EH (cell line): ENCODE data around the gene THBS2.

ENCODE experiments used
- DNase-seq: peaks from one replicate; pipeline ENCODE4 v3.0.0-alpha.2; 2015; ENCODE audit warnings: low read depth

The THBS2 gene

GRCh38 chr6:169231790-169232506 lies 21.7 kb downstream of the THBS2 start:
- no peak for DNase-seq

- no peak for DNase-seq
Measured at GRCh38 chr6:169230946-169231789, 22.5 kb downstream of the THBS2 start.

GRCh38 chr6:169230322-169230665 lies 23.4 kb downstream of the THBS2 start:
- no peak for DNase-seq

DNA sequence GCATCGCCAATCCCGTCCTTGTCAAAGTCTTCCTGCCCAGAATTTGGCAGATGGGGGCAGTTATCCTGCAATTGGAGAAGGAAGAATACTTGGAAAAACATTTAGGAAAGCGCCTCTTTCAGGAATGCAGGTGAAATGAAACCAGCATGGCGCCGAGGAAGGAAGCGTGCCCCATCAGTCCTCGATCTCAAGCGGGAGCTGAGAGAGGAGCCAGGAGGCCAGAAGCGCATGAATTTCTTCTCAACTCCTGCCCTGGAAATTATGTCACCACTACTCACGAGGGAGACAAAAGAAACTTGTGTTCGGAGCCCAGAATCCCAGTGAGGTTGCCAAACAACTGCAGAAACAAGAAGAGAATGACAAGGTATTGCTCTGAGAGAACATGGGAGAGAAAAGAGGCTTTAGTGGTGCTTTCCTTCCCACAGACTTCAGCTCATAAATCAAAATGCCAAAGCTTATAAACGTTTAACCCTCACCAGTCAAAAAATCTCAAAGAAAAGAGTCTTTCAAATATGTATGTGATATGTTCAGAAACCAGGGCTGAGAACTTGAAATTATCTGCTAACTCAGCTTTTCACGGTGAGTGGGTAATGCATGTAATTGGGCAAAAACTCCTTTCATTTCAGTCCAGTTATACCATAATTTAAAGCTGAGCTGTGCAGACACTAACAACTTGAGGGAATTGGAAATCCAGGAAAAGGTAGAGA lies 23.9 kb downstream of the THBS2 start:
- DNase-seq, result no peak

GRCh38 chr6:169227116-169227515 lies 26.5 kb downstream of the THBS2 start:
- no peak for DNase-seq

GRCh38 chr6:169225887-169226286 lies 27.8 kb downstream of the THBS2 start:
- no peak for DNase-seq

DNA sequence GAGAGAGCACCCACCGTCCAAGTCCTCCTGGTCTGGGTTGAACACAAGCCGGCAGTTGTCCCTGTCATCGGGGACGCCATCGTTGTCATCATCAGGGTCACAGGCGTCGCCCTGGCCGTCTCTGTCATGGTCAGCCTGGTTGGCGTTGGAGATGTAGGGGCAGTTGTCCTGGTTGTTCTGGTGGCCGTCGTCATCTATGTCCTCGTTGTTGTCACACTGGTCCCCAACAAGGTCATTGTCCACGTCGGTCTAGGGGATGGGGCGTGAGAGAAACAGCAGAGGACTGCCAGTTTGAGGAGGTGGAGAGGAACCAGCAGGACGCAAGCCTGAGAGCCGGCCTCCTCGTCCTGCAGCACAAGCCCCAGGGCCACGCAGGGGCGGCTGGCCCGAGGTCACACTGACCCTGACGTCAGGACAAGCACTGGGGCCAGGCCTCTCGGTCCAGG lies 28.5 kb downstream of the THBS2 start:
- DNase-seq, result no peak

GRCh38 chr6:169224716-169225115 lies 28.9 kb downstream of the THBS2 start:
- no peak for DNase-seq

DNA sequence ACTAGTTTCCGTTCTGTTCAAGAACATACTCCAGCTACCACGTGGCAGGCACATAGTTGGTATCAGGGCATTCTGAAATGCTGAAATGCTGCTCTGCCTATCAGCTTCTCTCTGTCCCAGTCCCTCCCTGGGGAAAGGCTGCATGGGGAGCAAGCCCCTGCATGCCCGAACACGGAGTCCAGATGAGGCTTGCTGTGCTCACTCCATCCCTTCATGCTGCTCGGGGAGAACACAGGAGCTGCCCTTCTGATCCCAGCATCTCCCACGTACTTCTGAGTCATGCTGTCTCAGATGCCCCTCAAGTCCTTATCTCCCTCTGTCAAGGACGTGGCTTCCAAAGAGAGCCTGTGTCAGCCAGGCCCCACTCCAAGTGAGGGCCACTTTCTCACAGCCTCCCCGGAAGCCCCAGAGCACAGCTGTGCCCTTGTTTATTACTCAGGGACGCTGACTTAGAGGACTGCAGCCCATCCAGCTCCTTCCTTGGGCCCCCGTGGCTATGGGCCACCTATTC lies 29.4 kb downstream of the THBS2 start:
- DNase-seq, result peak; percentile 59

GRCh38 chr6:169223006-169223405 lies 30.6 kb downstream of the THBS2 start:
- no peak for DNase-seq

DNA sequence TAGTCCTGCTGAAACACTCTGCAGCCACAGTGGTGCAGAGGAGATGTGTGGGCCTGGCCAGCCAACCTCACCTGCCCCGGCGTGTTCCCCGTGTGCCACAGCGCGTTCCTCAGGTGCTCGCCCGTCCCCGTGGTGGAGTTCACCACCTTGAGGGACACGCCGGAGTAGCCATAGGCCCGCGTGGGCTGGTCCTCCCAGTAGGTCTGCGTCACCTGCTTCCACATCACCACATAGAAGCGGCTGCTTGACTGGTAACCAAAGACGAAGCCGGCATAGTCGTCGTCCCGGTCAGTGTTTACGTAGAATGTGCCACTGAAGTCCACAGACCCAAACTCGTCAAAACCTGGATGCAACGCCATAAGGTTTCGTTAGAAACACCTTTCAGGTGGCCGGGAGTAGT lies 31.5 kb downstream of the THBS2 start:
- no peak for DNase-seq

DNA sequence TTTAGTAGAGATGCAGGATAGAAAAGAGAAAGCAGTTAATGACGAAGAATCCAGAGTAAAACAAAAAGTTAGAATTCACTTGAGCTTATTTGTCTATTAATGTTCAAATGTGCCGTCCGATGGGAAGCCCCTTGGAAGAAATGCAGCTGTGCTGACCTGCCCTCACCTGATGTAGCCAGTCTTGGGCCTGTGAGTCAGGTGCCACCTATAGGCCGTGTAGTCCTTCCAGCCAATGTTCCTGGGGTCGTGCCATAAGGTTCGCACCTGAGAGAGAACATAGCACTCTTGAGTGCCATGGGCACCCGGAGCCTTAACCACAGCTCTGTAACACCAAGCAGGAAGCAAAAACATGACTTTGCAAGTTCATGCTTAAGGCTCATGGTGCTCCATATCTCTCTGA lies 32.4 kb downstream of the THBS2 start:
- no peak for DNase-seq

DNA sequence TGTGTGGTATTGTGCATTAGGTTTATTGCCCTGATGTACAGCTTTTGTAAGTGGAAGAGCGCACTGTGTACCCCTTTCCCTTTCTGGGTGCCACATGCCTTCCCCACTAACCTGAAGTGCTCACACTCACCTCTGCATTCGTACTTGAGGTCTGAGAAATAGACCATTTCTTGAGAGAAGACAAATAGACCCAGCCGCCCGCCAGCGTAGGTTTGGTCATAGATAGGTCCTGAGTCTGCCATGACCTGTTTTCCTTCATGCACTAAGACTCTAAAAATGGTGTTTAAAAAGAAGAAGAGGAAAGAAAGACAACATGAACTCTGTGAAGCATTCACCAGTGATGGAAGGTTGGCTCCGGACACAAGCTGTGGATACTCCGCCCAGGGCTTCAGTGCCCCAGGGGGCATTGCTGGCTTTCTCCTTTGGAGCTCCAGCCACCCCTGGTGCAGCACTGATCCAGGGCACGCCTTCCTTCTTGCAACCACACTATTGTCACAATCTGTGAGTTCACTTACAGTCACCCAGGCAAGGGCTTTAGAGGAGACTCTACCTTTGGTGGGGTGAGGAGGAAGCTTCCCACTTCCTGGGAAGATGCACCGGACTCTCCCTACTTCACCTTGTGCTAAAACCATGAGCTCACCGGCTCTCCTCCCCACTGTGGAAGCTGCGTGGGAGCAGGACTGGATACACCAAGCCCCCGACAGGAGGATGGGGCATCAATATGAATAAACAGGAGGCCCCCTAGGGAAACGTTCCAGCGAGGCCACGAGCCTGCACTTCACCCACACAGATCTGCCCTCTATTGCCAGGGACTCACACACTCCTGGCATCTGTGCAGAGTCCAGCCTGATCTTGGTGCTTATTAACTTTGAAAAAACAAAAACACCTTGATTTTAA lies 33.3 kb downstream of the THBS2 start:
- no peak for DNase-seq

DNA sequence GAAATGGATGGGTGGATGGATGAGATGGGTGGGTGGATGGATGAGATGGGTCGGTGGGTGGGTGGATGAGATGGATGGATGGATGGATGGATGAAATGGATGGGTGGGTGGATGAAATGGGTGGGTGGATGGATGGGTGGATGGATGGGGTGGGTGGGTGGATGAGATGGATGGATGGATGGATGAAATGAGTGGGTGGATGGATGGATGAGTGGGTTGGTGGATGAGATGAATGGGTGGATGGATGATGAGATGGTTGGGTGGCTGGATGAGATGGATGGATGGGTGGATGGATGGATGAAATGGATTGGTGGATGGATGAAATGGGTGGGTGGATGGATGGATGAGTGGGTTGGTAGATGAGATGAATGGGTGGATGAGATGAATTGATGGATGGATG lies 35.7 kb downstream of the THBS2 start:
- no peak for DNase-seq

DNA sequence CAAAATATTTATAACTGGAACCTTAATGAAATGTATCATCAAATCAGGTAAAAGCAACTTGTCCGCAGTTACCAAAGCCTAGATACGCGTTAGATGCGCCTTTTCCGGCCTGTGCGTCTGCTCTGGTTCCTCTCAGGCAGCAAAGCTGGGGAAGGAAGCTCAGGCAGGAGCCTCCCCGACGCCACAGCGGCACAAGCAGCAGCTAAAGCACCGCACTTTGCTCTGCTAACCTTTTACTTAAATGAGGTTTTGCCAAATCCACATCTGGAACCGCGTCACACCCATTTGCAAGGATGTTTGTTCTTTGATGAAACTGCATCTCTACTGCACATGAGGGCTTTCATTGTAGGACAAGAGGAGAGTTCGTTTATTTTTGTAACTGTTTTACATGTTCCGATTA lies 36.8 kb downstream of the THBS2 start:
- DNase-seq, result no peak

GRCh38 chr6:169215201-169215681 lies 38.4 kb downstream of the THBS2 start:
- DNase-seq, result peak; percentile 48

DNA sequence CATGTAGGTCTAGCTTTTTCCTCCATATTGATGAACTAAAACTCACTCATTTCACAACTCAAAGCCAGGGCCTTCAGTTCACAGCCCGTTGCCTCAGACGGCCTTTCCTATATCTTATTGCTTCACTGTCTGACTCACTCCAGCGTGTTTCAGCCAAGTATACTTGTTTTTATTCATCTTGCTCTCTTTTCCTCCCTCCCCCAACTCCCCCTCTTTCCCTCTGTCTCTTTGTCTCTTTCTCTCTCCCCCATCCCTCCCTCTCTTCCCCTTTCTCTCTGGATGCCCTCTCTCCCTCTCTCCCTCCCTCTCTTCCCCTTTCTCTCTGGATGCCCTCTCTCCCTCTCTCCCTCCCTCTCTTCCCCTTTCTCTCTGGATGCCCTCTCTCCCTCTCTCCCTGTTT lies 38.9 kb downstream of the THBS2 start:
- DNase-seq, result peak; percentile 95

DNA sequence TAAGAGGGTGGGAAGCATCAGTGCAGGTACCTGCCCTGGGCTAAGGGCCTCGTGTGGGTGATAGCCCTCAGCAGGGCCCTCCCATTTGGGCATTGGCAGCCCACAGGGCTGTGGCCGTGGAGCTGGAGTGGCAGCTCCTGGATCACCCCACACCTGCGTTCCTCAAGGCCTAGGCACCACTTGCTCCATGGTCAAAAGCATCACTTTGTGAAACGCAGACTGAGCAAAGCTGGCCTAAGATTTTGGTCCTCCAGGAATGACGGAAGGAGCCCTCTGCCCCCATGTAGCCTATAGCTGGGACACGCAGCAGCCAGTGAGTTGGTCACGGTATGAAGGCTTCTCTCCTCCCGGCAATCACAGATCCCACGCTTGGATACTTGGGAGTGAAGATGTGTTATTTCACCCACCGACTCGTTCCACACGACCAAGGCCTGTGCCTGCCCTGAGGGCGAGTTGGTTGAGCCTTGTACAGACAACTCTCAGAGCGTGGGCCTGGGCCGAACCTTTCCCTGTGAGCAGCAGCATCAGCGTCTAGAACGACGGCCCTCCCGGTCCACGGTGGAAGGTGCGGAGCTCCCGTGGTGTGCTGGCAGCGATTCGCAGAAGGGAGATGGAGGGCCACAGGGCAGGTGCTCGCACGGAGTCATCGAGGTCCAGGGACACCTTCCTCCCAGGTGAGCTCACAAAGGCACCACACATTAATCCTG lies 39.7 kb downstream of the THBS2 start:
- DNase-seq, result peak; percentile 42

GRCh38 chr6:169212897-169213813 lies 40.5 kb downstream of the THBS2 start:
- DNase-seq, result peak; percentile 86

GRCh38 chr6:169212436-169212835 lies 41.2 kb downstream of the THBS2 start:
- DNase-seq, result no peak
